B cell (primary cell): ENCODE data around the gene ZNF423. TPM values are rescaled to one million over a fixed set of nuclear protein-coding genes. Genes with fewer than 3 reads are reported as not detected.
A peak's percentile ranks its signal among the peaks of the same experiment; 100 is the strongest.

ENCODE experiments used
- ATAC-seq: fragments of 200-7000 bp; cut with Tn5 transposase; one replicate; pipeline ENCODE4 v1.10.0; 2021; ENCODE audit warnings: low read depth, mild to moderate bottlenecking, moderate number of reproducible peaks, moderate library complexity
- CTCF ChIA-PET: fragments of 350-600 bp; sonication (Branson Sonifier 250); formaldehyde crosslinking; loops from one replicate; lab custom pipeline; 2021; ENCODE audit warnings: antibody characterized with exemption, inconsistent platforms; lab: Charles Lee
- POLR2A ChIA-PET: fragments of 350-600 bp; sonication (Branson Sonifier 250); formaldehyde crosslinking; loops from one replicate; lab custom pipeline; 2021; ENCODE audit warnings: antibody characterized with exemption; lab: Charles Lee
- DNase-seq: peaks from one replicate; pipeline ENCODE4 v3.0.0; 2013
- H2AFZ ChIP-seq: 2 replicates; pipeline ENCODE4 v1.6.1; 2012; ENCODE audit warnings: mild to moderate bottlenecking, low read depth, low read length; ENCODE audit not compliant: insufficient read depth, poor library complexity, severe bottlenecking
- H3K27ac ChIP-seq, 2 donors: 1 replicate in 1 of 2; 2 replicates in 1 of 2; pipeline ENCODE4 v1.5.1; 2012 to 2013; ENCODE audit warnings: low read length in 2 of 2, mild to moderate bottlenecking in 2 of 2, moderate library complexity in 1 of 2
- H3K27me3 ChIP-seq, 4 experiments: fragments of 200-600 bp in 1 of 4; sonication (generic) in 1 of 4; replicated peaks in 1 of 4; 1 replicate in 2 of 4; 2 replicates in 2 of 4; pipeline versions ENCODE4 v1.6.1 to v1.7.0; 2013 to 2016; ENCODE audit warnings: low read length in 3 of 4, mild to moderate bottlenecking in 2 of 4, mixed read lengths in 1 of 4, moderate library complexity in 1 of 4; ENCODE audit not compliant: insufficient read depth in 4 of 4, control insufficient read depth in 3 of 4; ENCODE audit errors: control extremely low read depth in 1 of 4
- H3K36me3 ChIP-seq, 2 experiments: replicated peaks in 1 of 2; 1 replicate in 1 of 2; 2 replicates in 1 of 2; pipeline versions ENCODE4 v1.6.1 to v1.7.1; 2013; ENCODE audit warnings: low read length in 1 of 2; ENCODE audit not compliant: insufficient read depth in 2 of 2, control insufficient read depth in 1 of 2; ENCODE audit errors: control extremely low read depth in 1 of 2, extremely low read depth in 1 of 2
- H3K4me1 ChIP-seq, 2 donors: fragments of 200-600 bp in 1 of 2; sonication (generic) in 1 of 2; 1 replicate in 1 of 2; 2 replicates in 1 of 2; pipeline versions ENCODE4 v1.5.1 to v1.6.1; 2013 to 2017; ENCODE audit warnings: low read length in 2 of 2; ENCODE audit not compliant: control insufficient read depth in 2 of 2, insufficient read depth in 2 of 2
- H3K4me2 ChIP-seq: replicated peaks from 2 replicates; pipeline ENCODE3; 2012; ENCODE audit warnings: mild to moderate bottlenecking, low read depth, low read length; ENCODE audit not compliant: poor library complexity, severe bottlenecking
- H3K4me3 ChIP-seq, 5 experiments: fragments of 200-600 bp in 1 of 5; sonication (generic) in 1 of 5; 1 replicate in 3 of 5; 2 replicates in 2 of 5; pipeline versions ENCODE4 v1.5.1 to v1.7.0; 2011 to 2016; ENCODE audit warnings: low read length in 4 of 5, mild to moderate bottlenecking in 4 of 5, low read depth in 2 of 5, control low read depth in 1 of 5, moderate library complexity in 1 of 5; ENCODE audit not compliant: insufficient read depth in 1 of 5; ENCODE audit errors: control extremely low read depth in 1 of 5, extremely low read depth in 1 of 5
- H3K79me2 ChIP-seq: fragments of 200-600 bp; sonication (generic); one replicate; pipeline ENCODE4 v1.6.0; 2016; ENCODE audit warnings: low read length; ENCODE audit not compliant: control insufficient read depth, insufficient read depth
- H3K9ac ChIP-seq: fragments of 200-600 bp; sonication (generic); 2 replicates; pipeline ENCODE4 v1.6.1; 2017; ENCODE audit warnings: mild to moderate bottlenecking, low read length, moderate library complexity
- H3K9me3 ChIP-seq, 3 donors: one replicate each; pipeline versions ENCODE4 v1.6.1 to v1.7.1; 2013; ENCODE audit warnings: low read length in 2 of 3; ENCODE audit not compliant: control insufficient read depth in 2 of 3, insufficient read depth in 1 of 3; ENCODE audit errors: control extremely low read depth in 1 of 3
- H4K20me1 ChIP-seq: 2 replicates; pipeline ENCODE4 v1.6.0; 2012; ENCODE audit warnings: mild to moderate bottlenecking, low read length; ENCODE audit not compliant: insufficient read depth, control insufficient read depth, poor library complexity, severe bottlenecking
- H3K27ac Mint-ChIP-seq: one replicate; pipeline ENCODE4 v1.8.0; 2021; ENCODE audit warnings: mixed read lengths
- H3K27me3 Mint-ChIP-seq: one replicate; pipeline ENCODE4 v1.8.0; 2021; ENCODE audit warnings: mixed read lengths
- H3K4me1 Mint-ChIP-seq: one replicate; pipeline ENCODE4 v1.8.0; 2021; ENCODE audit warnings: mixed read lengths
- H3K4me3 Mint-ChIP-seq: one replicate; pipeline ENCODE4 v1.8.0; 2021; ENCODE audit warnings: mixed read lengths
- H3K9me3 Mint-ChIP-seq: one replicate; pipeline ENCODE4 v1.8.0; 2022; ENCODE audit warnings: mixed read lengths; ENCODE audit not compliant: insufficient read depth
- EZH2 ChIP-seq: IDR thresholded peaks from 2 replicates; pipeline ENCODE4 v1.6.1; 2012; ENCODE audit warnings: borderline replicate concordance, low read depth, mild to moderate bottlenecking, moderate library complexity, low read length; ENCODE audit not compliant: insufficient read depth, poor library complexity, severe bottlenecking
- WGBS: methylation state at CpG from one replicate; pipeline ENCODE4 v1.1.5; 2013; ENCODE audit warnings: missing lambda C conversion rate; ENCODE audit not compliant: insufficient coverage; 5-methylcytosine and 5-hydroxymethylcytosine counted together
- intact Hi-C: fragments of 100-400 bp; cut with micrococcal nuclease; formaldehyde crosslinking; loops from one replicate; pipeline ENCODE4 v1.10.0; 2022
- polyA plus RNA-seq: library from polyadenylated mRNA; depleted of rRNA; stranded (reverse); fragments of >200 nt; gene quantifications from 2 replicates; pipeline ENCODE4 v1.2.3, GENCODE V29; 2012
- total RNA-seq, 2 donors: library from RNA; stranded (reverse); fragments of 120-200 nt in 1 of 2; gene quantifications; 1 replicate in 1 of 2; 2 replicates in 1 of 2; pipeline versions ENCODE4 v1.2.3 to v1.2.4, GENCODE V29; 2013 to 2022
- TF ChIP-seq, protein P1 (sequence below): fragments of 200-600 bp; IDR thresholded peaks from one replicate; pipeline ENCODE4 v1.8.0; 2022; ENCODE audit warnings: antibody characterized with exemption, mild to moderate bottlenecking

ZNF423 gene
- total and polyA plus RNA-seq, 2 donors (not counting 1 experiment from before 2014, with no cell fraction given), result not detected

DNA sequence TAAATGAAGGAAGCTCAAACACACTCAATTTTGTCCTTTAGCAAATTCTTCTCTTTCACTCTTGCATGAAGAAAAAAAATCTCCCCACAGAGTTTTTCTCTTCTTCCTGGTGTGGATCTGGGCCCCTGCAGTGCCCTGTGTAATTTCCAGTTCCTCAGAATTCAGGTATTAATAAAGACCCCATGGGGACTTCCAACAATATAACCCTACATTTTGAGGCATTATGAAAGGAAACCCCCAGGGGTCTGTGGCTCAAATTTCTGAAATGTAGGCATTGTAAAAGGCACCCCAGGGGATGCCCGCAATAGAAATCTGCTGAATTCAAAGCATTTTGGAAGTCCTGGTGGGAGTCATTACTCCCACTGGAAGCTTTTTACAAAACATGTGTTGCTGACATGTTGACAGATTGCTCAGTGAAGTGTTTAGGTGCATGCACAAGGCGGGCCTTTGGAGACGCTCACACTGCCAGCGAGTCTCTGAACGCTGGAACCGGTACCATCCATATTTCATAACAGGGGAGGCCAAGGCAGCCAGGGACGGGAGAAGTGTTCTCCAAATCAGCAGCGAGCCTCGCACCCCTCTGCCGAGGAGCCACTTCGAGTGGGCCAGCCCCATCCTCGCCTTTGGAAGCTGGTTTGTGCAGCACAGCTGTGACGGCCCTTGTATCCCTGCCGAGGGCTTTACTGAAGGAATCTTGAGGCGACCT is 154.0 kb downstream of the ZNF423 start:
- Histone ChIP-seq H4K20me1 (no peaks in the 10 kb centered on the region), H3K27me3 (no peaks in the 10 kb centered on the region), H3K27ac (no peak overlapping the region), H3K4me1 (no peaks in the 10 kb centered on the region), H2AFZ (peak overlapping the region; percentile 10), H3K9me3 (peaks cover 0 to 10% (median 0%) of the 10 kb centered on the region in 3 donors), H3K79me2 (no peaks in the 10 kb centered on the region), H3K4me3 (no peak overlapping the region), H3K9ac (no peak overlapping the region), H3K4me2 (no peak overlapping the region), H3K36me3 (no peaks in the 10 kb centered on the region)
- 58% methylated on average over 15 of the region's 15 CpGs for WGBS
- DNase-seq, result no peak
- H3K4me1 Mint-ChIP-seq, result peaks cover 2% of the 10 kb centered on the region
- ATAC-seq, result no peak
- intact Hi-C loops, result no loop called here
- POLR2A ChIA-PET, result no interaction called here
- TF ChIP-seq, protein P1, sequence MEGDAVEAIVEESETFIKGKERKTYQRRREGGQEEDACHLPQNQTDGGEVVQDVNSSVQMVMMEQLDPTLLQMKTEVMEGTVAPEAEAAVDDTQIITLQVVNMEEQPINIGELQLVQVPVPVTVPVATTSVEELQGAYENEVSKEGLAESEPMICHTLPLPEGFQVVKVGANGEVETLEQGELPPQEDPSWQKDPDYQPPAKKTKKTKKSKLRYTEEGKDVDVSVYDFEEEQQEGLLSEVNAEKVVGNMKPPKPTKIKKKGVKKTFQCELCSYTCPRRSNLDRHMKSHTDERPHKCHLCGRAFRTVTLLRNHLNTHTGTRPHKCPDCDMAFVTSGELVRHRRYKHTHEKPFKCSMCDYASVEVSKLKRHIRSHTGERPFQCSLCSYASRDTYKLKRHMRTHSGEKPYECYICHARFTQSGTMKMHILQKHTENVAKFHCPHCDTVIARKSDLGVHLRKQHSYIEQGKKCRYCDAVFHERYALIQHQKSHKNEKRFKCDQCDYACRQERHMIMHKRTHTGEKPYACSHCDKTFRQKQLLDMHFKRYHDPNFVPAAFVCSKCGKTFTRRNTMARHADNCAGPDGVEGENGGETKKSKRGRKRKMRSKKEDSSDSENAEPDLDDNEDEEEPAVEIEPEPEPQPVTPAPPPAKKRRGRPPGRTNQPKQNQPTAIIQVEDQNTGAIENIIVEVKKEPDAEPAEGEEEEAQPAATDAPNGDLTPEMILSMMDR, result no peak
- TF ChIP-seq EZH2, result no peak
- CTCF ChIA-PET, result no interaction called here
- H3K27ac Mint-ChIP-seq, result no peak overlapping the region
- H3K4me3 Mint-ChIP-seq, result no peak overlapping the region
- no peaks in the 10 kb centered on the region for H3K9me3 Mint-ChIP-seq
- H3K27me3 Mint-ChIP-seq, result peaks cover 14% of the 10 kb centered on the region

DNA sequence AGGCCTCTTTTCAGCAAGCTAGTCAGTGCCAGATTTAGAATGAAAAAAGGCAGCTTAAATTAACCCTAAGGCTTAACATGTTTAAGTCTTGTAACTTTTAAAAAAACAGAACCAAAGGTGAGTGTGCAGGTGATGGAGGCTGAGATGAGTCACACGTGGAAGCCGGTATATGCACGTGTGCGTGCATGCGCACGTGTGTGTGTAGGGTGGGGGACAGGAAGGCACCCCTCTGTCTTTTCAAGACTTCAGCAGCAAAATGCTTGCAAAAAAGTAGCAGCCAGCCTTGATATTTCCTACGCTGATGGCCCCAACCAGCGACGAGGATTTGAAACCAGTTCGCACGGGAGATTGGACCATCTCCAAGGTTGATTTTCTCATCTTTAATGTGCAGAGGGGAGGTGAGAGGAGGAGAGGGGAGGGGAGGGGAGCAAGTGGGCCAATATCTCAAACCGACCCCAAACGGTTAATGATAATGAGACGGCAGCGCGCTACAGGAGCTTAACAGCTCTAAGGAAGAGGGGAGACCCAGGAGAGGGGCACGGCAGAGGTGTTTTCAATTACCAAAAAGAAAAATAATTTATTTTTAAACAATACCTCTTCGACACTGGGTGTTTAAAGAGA is 154.7 kb downstream of the ZNF423 start:
- Histone ChIP-seq H3K79me2 (no peaks in the 10 kb centered on the region), H3K9me3 (peaks cover 0 to 10% (median 0%) of the 10 kb centered on the region in 3 donors), H3K4me1 (no peaks in the 10 kb centered on the region), H3K27ac (no peak overlapping the region), H3K4me3 (no peak overlapping the region), H4K20me1 (no peaks in the 10 kb centered on the region), H2AFZ (no peak overlapping the region), H3K4me2 (no peak overlapping the region), H3K27me3 (no peaks in the 10 kb centered on the region), H3K36me3 (no peaks in the 10 kb centered on the region), H3K9ac (no peak overlapping the region)
- H3K4me1 Mint-ChIP-seq, result peaks cover 2% of the 10 kb centered on the region
- TF ChIP-seq, protein P1, result no peak
- no peak for TF ChIP-seq EZH2
- H3K27me3 Mint-ChIP-seq, result peaks cover 14% of the 10 kb centered on the region
- ChIA-PET CTCF (no interaction called here), POLR2A (no interaction called here)
- intact Hi-C loops, result no loop called here
- WGBS, result 56% methylated on average over 6 of the region's 18 CpGs
- no peaks in the 10 kb centered on the region for H3K9me3 Mint-ChIP-seq
- DNase-seq, result no peak
- H3K4me3 Mint-ChIP-seq, result no peak overlapping the region
- H3K27ac Mint-ChIP-seq, result no peak overlapping the region
- ATAC-seq, result no peak
